ENCODE measurements around the gene IL2RA. TPM values are rescaled to one million over a fixed set of nuclear protein-coding genes. Genes with fewer than 3 reads are reported as not detected.

IL2RA gene
- total and polyA plus RNA-seq, 4 donors = 0.24 to 10.3 (median 3.4) TPM

DNA sequence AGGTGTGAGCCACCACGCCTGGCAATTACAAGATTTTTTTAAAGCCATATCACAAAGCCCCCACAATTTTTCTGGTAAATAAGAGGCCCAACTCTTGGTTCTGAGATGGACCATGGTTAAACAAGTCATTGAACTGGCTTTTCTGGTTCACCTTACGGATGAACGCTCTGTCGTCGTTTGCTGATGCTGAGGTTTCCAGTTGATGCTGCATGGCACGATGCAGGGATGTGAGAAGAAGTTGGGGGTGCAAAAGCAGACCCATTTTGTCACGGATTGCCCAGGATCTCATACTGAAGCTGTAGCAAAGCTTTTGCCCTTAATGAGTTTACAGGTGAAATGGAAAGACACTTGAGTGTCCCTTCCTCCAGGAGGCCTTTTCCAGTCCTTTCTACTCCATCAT lies 2.0 kb upstream of the IL2RA start:
- Histone ChIP-seq H3K4me3 (no peak overlapping the region), H3K36me3 (ENCODE audit: control insufficient read depth in 4 of 4, insufficient read depth in 4 of 4, low read length in 4 of 4) (no peaks in the 10 kb centered on the region), H3K27ac (ENCODE audit: low read depth in 1 of 2, low read length in 1 of 2) (no peak overlapping the region), H3K9ac (ENCODE audit: insufficient read depth in 1 of 2, low read length in 2 of 2) (no peak overlapping the region), H3K4me1 (ENCODE audit: control insufficient read depth in 5 of 5, insufficient read depth in 5 of 5, low read length in 5 of 5) (peaks cover 0 to 25% (median 7%) of the 10 kb centered on the region in 5 donors), H3K9me3 (ENCODE audit: control insufficient read depth in 4 of 4, insufficient read depth in 3 of 4, low read length in 3 of 4) (no peaks in the 10 kb centered on the region), H3K27me3 (ENCODE audit: control insufficient read depth in 3 of 3, insufficient read depth in 3 of 3, low read length in 2 of 3) (peaks cover 0 to 1% (median 0%) of the 10 kb centered on the region in 3 donors)
- DNase-seq (no peak), ATAC-seq (ENCODE audit: insufficient read depth, low FRiP score) (no peak)
- WGBS, 2 donors = 94 to 98% methylated on average over 7 of the region's 7 CpGs
- TF ChIP-seq CTCF (IDR thresholded peaks at IDR 0.05; ENCODE audit: control extremely low read depth, extremely low read depth) = no peak

- H3K36me3 ChIP-seq (ENCODE audit: control insufficient read depth in 4 of 4, insufficient read depth in 4 of 4, low read length in 4 of 4) = no peaks in the 10 kb centered on the region
- H3K4me3 ChIP-seq = no peak overlapping the region
- WGBS, 2 donors = 86 to 87% methylated on average over 8 of the region's 8 CpGs
- DNase-seq = no peak
- H3K4me1 ChIP-seq (ENCODE audit: control insufficient read depth in 5 of 5, insufficient read depth in 5 of 5, low read length in 5 of 5) = peaks cover 2 to 9% (median 5%) of the 10 kb centered on the region in 5 donors
- peaks cover 0 to 7% (median 0%) of the 10 kb centered on the region in 3 donors for H3K27me3 ChIP-seq (ENCODE audit: control insufficient read depth in 3 of 3, insufficient read depth in 3 of 3, low read length in 2 of 3)
- no peak for ATAC-seq (ENCODE audit: insufficient read depth, low FRiP score)
- TF ChIP-seq CTCF (IDR thresholded peaks at IDR 0.05; ENCODE audit: control extremely low read depth, extremely low read depth) = no peak
- no peaks in the 10 kb centered on the region for H3K9me3 ChIP-seq (ENCODE audit: control insufficient read depth in 4 of 4, insufficient read depth in 3 of 4, low read length in 3 of 4)
- no peak overlapping the region for H3K9ac ChIP-seq (ENCODE audit: insufficient read depth in 1 of 2, low read length in 2 of 2)
- H3K27ac ChIP-seq (ENCODE audit: low read depth in 1 of 2, low read length in 1 of 2) = no peak overlapping the region
Measured at GRCh38 chr10:6061056-6061455, 1.1 kb downstream of the IL2RA start.

DNA sequence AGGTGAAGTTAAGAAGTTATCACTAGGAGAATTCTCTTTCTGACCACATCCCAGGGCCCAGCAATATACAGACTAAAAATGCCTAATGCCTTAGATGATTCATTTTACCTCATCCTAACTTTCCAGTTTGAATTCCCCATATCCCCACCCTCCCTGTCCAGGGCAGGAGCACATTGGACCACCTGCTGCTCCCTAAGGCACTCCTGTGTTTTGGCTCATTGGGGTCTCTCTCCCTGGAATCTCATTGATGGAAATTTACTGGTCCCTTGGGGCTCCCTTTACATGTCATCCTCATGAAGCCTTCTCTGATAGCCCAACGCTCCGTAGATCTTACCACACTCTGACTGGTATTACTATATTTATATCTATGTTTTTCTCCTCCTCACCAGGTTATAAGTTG lies 2.7 kb downstream of the IL2RA start:
- H3K9ac ChIP-seq (ENCODE audit: insufficient read depth in 1 of 2, low read length in 2 of 2) = no peak overlapping the region
- peaks cover 0 to 6% (median 0%) of the 10 kb centered on the region in 5 donors for H3K4me1 ChIP-seq (ENCODE audit: control insufficient read depth in 5 of 5, insufficient read depth in 5 of 5, low read length in 5 of 5)
- DNase-seq (no peak), ATAC-seq (ENCODE audit: insufficient read depth, low FRiP score) (no peak)
- H3K9me3 ChIP-seq (ENCODE audit: control insufficient read depth in 4 of 4, insufficient read depth in 3 of 4, low read length in 3 of 4) = no peaks in the 10 kb centered on the region
- H3K4me3 ChIP-seq = no peak overlapping the region
- 90 to 91% methylated on average over 2 of the region's 2 CpGs for WGBS, 2 donors
- H3K27ac ChIP-seq (ENCODE audit: low read depth in 1 of 2, low read length in 1 of 2) = no peak overlapping the region
- TF ChIP-seq CTCF (IDR thresholded peaks at IDR 0.05; ENCODE audit: control extremely low read depth, extremely low read depth) = no peak
- H3K36me3 ChIP-seq (ENCODE audit: control insufficient read depth in 4 of 4, insufficient read depth in 4 of 4, low read length in 4 of 4) = no peaks in the 10 kb centered on the region
- H3K27me3 ChIP-seq (ENCODE audit: control insufficient read depth in 3 of 3, insufficient read depth in 3 of 3, low read length in 2 of 3) = peaks cover 0 to 7% (median 0%) of the 10 kb centered on the region in 3 donors

Data from lung (tissue), 12 donors.